Choroid plexus epithelial cell (primary cell): ENCODE data around the gene PAX2.

ENCODE experiments used
- DNase-seq: peaks from one replicate; pipeline ENCODE4 v3.0.0-alpha.2; 2010; ENCODE audit warnings: low read depth
- H3K4me3 ChIP-seq: 2 replicates; pipeline ENCODE4 v1.5.1; 2011; ENCODE audit warnings: low read depth, mild to moderate bottlenecking, control low read depth, low read length, moderate library complexity
- CTCF ChIP-seq: conservative IDR thresholded peaks from 2 replicates; pipeline ENCODE4 v1.5.1; 2011; ENCODE audit warnings: low read depth, mild to moderate bottlenecking, control low read depth, inconsistent platforms, low read length, moderate library complexity

PAX2 gene

DNA sequence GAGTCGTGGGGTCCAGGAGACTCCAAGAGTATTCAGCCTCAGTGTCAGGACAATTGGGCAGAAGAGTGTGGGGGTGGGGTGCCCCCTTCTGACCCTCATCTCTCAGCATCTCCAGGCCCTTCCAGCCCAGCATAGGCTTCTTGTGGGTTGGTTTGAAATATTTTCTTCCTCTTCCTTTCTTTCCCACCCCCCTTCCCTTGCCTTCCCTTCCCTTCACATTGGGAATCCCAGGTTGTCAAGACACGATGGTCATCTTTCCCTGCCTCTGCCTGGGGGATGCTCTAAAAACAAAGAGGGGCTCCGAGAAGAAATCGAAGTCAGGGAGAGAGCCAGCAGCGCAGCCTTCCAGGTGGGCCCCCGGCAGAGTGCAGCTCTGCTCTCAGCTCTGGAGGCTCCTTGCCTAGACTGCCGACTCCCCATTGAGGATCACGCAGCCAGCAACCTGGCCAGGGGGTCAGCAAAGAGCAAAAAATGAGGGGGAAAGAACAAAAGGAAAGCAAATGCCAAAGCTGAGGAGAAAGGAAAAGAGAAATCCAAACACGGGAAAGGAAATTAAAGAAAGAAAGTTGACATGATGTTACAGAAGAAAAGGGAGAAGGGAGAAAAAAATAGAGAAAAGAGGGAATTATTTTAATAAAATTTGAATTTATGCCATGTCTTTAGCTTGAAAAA lies 1.5 kb downstream of the PAX2 start:
- H3K4me3 ChIP-seq: no peak overlapping the region
- TF ChIP-seq CTCF: no peak
- no peak for DNase-seq

- no peak for DNase-seq
- TF ChIP-seq CTCF: no peak
- no peak overlapping the region for H3K4me3 ChIP-seq
Measured at GRCh38 chr10:100747456-100748230, 2.3 kb downstream of the PAX2 start.

GRCh38 chr10:100748231-100749058 lies 3.1 kb downstream of the PAX2 start:
- DNase-seq: no peak
- TF ChIP-seq CTCF: no peak
- no peak overlapping the region for H3K4me3 ChIP-seq

- no peak for DNase-seq
- TF ChIP-seq CTCF: no peak
- H3K4me3 ChIP-seq: no peak overlapping the region
Measured at GRCh38 chr10:100749059-100749308, 3.6 kb downstream of the PAX2 start.

DNA sequence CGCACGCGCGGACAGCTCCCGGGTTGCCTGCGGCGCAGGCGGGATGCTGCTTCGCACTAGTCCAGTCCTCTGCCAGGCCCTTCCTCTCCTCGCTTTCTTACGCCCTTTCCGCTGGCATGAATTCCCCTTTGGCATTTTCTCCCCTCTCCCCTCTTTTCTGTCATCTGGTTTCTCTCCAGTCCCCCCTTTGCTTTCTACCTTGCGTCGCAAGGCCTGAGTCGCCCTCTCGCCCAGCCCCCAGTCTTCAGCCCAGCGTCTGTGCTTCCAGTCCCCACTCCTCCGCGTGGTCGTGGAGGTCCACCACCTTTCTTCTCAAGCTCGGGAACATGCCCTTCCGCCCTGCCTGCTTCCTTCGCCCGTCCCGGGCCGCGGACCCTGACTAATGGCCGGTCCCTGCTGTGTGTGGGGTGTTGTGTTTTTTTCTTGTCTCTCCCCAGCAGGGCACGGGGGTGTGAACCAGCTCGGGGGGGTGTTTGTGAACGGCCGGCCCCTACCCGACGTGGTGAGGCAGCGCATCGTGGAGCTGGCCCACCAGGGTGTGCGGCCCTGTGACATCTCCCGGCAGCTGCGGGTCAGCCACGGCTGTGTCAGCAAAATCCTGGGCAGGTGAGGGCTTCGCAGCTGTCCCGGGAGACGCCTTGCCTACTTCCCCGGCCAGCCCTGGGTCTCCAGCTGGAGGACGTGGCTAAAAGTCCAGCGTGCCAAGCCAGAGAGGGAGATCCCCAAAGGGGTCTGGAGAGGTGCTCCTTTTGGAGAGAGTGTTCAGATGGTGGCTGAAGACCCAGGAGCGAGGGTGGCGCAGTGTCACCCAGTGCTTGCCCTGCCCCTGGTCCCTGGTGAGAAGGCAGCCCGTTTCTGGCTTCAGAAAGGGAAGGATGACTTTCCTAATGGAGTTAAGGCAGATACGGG lies 4.2 kb downstream of the PAX2 start:
- TF ChIP-seq CTCF: no peak
- no peak overlapping the region for H3K4me3 ChIP-seq
- no peak for DNase-seq
